Testis (tissue), 2 donors: ENCODE results near the gene DCTPP1.

Experiments used
- CTCF ChIP-seq, 3 experiments: fragments of 450-650 bp in 2 of 3; fragments of 200-600 bp in 1 of 3; sonication (generic) in 1 of 3; IDR thresholded peaks; one replicate each; pipeline ENCODE4 v1.5.1; 2016 to 2019; ENCODE audit warnings: antibody characterized with exemption in 3 of 3, mild to moderate bottlenecking in 2 of 3, moderate library complexity in 1 of 3
- POLR2A ChIP-seq: fragments of 450-650 bp; IDR thresholded peaks from one replicate; pipeline ENCODE4 v1.6.1; 2017; ENCODE audit warnings: antibody characterized with exemption, mild to moderate bottlenecking, moderate library complexity

GRCh38 chr16:30394592-30395154 is 35.2 kb downstream of the DCTPP1 start:
- no peak for TF ChIP-seq CTCF (IDR thresholded peaks at IDR 0.05)
- no peak for TF ChIP-seq POLR2A
